Ishikawa (cell line): ENCODE results near the gene HTRA3.

Experiments
- CEBPB ChIP-seq: IDR thresholded peaks from 2 replicates; pipeline ENCODE4 v1.6.1; 2012
- CREB1 ChIP-seq: IDR thresholded peaks from 2 replicates; pipeline ENCODE4 v1.6.1; 2012; ENCODE audit warnings: low read depth
- EGR1 ChIP-seq: IDR thresholded peaks from 2 replicates; pipeline ENCODE4 v1.6.1; 2012
- EP300 ChIP-seq: IDR thresholded peaks from 2 replicates; pipeline ENCODE4 v1.6.1; 2012; ENCODE audit warnings: borderline replicate concordance
- FOXM1 ChIP-seq: IDR thresholded peaks from 2 replicates; pipeline ENCODE4 v1.6.1; 2012; ENCODE audit warnings: low read depth, borderline replicate concordance
- NFIC ChIP-seq: IDR thresholded peaks from 2 replicates; pipeline ENCODE4 v1.6.1; 2012
- RAD21 ChIP-seq: IDR thresholded peaks from 2 replicates; pipeline ENCODE4 v1.6.1; 2012; ENCODE audit warnings: low read depth
- TAF1 ChIP-seq: IDR thresholded peaks from 2 replicates; pipeline ENCODE4 v1.6.1; 2012; ENCODE audit warnings: low read depth, mild to moderate bottlenecking
- TCF12 ChIP-seq: IDR thresholded peaks from 2 replicates; pipeline ENCODE4 v1.6.1; 2012; ENCODE audit warnings: low read depth
- TEAD4 ChIP-seq: IDR thresholded peaks from 2 replicates; pipeline ENCODE4 v1.6.1; 2012
- YY1 ChIP-seq: IDR thresholded peaks from 2 replicates; pipeline ENCODE4 v1.6.1; 2012; ENCODE audit warnings: low read depth
- ZBTB7A ChIP-seq: IDR thresholded peaks from 2 replicates; pipeline ENCODE4 v1.6.1; 2012; ENCODE audit warnings: low read depth
- TF ChIP-seq, protein P1 (sequence below): IDR thresholded peaks from 2 replicates; pipeline ENCODE4 v1.6.1; 2012
- TF ChIP-seq, protein P2 (sequence below): IDR thresholded peaks from 2 replicates; pipeline ENCODE4 v1.6.1; 2012
- TF ChIP-seq, protein P3 (sequence below): IDR thresholded peaks from 2 replicates; pipeline ENCODE4 v1.6.1; 2012; ENCODE audit warnings: low read depth, mild to moderate bottlenecking

Gene HTRA3

DNA sequence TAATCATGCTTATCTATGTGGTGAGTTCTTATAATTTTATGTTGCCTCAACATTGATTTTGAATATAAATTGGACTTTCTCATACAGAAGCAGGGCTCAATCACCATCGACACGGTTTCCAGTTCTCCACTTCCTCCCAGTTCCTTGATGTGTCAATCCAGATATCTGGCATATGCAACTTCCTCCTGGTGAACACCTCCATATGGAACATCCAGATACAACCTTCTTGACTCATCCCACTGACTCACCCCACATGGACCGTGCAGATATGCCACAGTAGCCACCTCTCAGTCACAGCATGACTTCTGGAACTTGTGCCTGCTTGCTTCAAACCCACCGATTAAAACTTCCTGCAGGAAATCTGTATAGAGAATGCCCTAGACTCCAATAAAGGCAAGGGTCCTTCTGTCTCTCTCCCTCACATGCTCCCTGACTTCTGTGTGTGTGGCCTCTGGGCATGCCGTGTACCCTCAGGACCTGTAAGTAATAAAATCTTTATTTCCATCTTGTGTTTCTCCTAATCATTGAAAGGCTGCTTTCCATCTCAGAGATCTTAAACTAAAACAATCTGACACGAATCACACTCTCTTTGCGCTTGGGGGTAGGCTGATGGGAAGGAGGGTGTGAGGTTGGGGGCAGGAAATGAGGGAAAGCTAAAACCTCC, 67.0 kb downstream of the HTRA3 start:
- TF ChIP-seq, protein P1, sequence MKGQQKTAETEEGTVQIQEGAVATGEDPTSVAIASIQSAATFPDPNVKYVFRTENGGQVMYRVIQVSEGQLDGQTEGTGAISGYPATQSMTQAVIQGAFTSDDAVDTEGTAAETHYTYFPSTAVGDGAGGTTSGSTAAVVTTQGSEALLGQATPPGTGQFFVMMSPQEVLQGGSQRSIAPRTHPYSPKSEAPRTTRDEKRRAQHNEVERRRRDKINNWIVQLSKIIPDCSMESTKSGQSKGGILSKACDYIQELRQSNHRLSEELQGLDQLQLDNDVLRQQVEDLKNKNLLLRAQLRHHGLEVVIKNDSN, result no peak

DNA sequence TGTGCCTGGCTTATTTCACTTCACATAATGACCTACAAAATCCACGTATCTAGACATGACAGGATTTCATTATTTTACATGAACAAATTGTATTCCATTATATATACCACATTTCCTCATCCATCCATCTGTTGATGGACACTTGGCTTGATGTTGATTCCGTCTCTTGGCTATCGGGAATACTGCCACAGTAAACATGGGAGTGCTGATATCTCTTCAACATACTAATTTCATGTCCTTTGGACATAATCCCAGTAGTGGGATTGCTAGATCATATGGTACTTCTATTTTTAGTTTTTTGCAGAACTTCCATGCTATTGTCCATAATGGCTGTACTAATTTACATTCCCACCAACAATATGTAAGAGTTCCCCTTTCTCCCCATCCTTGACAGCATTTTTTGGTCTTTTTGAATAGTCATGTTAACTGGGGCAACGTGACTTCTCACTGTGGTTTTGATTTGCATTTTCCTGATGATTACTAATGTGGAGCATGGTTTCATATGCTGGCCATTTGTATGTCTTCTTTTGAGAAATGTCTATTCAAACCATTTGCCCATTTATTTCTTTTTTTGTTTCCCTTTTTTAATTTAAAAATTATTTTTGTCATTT, 68.9 kb downstream of the HTRA3 start:
- TF ChIP-seq ZBTB7A (no peak), EP300 (no peak), CEBPB (no peak), TAF1 (no peak), TCF12 (no peak), TEAD4 (no peak), FOXM1 (no peak), EGR1 (no peak), NFIC (no peak), CREB1 (no peak), YY1 (no peak), RAD21 (no peak)
- TF ChIP-seq, protein P2, sequence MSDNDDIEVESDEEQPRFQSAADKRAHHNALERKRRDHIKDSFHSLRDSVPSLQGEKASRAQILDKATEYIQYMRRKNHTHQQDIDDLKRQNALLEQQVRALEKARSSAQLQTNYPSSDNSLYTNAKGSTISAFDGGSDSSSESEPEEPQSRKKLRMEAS, result no peak
- TF ChIP-seq, protein P1, result no peak
- TF ChIP-seq, protein P3, sequence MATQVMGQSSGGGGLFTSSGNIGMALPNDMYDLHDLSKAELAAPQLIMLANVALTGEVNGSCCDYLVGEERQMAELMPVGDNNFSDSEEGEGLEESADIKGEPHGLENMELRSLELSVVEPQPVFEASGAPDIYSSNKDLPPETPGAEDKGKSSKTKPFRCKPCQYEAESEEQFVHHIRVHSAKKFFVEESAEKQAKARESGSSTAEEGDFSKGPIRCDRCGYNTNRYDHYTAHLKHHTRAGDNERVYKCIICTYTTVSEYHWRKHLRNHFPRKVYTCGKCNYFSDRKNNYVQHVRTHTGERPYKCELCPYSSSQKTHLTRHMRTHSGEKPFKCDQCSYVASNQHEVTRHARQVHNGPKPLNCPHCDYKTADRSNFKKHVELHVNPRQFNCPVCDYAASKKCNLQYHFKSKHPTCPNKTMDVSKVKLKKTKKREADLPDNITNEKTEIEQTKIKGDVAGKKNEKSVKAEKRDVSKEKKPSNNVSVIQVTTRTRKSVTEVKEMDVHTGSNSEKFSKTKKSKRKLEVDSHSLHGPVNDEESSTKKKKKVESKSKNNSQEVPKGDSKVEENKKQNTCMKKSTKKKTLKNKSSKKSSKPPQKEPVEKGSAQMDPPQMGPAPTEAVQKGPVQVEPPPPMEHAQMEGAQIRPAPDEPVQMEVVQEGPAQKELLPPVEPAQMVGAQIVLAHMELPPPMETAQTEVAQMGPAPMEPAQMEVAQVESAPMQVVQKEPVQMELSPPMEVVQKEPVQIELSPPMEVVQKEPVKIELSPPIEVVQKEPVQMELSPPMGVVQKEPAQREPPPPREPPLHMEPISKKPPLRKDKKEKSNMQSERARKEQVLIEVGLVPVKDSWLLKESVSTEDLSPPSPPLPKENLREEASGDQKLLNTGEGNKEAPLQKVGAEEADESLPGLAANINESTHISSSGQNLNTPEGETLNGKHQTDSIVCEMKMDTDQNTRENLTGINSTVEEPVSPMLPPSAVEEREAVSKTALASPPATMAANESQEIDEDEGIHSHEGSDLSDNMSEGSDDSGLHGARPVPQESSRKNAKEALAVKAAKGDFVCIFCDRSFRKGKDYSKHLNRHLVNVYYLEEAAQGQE, result no peak

DNA sequence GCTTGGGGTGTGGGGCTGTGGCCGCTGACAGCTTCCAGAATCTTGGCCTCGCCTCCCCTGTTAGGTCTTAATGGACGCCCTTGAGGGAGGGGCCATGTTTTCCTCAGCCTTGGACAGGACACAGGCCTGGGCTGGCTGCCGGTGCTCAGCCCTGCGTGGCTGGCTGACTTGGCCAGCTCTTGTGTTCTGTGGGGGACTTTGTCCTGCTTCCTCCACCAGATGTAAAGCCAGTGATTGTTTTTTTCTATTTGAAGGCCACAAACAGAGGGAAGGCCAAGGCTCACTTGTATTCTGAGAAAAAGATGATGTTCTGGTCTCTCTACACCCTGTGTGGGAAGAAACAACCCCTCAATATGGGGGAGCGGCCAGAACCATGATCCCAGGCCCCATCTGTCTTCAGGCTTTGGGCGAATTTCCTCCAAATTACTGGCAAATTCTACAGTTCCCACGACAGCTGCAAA, 71.3 kb downstream of the HTRA3 start:
- TF ChIP-seq ZBTB7A (no peak), EGR1 (no peak), CREB1 (no peak), EP300 (no peak), YY1 (no peak), FOXM1 (no peak), CEBPB (no peak)

DNA sequence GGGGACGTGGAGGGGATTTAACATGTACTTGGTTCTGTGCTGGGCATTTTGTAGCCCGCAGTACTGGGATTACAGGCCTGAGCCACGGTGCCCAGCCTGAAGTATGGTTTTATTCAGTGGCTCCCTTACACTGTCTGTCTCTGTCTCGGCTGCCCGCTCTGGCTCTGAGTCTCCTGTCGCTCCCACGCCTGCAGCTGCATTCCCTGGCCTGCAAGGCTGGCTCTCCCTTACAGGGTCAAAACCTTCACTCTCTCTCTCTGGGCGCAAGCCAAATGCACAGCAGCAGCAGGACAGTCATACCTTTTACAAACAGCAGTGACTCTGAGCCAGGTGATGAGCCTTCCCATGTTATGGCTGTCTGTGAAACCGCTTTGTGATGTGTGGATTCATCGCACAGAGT, 72.1 kb downstream of the HTRA3 start:
- no peak for TF ChIP-seq TAF1
- no peak for TF ChIP-seq TEAD4
- no peak for TF ChIP-seq TCF12

DNA sequence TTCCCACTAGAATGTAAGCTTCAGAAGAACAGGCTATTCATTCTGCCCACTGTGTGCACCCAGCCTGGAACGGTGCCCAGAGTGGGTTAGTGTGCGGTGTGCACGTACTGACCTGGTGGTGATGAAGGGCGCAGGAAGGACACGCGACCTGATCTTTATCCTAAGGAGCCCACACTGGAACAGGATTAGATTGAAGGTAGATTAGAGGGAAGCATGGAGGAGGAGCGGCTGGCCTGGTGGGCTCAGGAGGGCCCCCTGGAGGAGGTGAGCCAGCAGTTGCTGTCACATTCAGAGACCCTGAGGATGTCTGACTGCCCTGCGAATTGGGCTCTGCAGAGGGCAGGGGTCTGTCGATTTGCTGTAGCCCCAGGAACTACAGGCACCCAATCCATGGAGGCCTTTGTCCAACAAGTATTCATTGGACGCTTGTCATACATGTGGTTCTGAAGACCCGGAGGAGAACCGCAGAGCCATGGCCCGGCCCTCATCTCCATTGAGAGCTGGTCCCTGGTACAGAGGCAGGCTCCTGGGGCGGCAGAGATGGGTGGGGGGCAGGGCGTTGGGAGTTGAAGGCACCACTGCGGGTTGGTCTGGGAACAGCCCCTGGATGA, 73.2 kb downstream of the HTRA3 start:
- TF ChIP-seq EGR1, result no peak
- TF ChIP-seq, protein P2, result no peak
- TF ChIP-seq NFIC, result no peak
- no peak for TF ChIP-seq TEAD4
- no peak for TF ChIP-seq TAF1
- TF ChIP-seq CREB1, result no peak
- TF ChIP-seq, protein P1, result no peak
- TF ChIP-seq RAD21, result no peak
- TF ChIP-seq TCF12, result no peak

DNA sequence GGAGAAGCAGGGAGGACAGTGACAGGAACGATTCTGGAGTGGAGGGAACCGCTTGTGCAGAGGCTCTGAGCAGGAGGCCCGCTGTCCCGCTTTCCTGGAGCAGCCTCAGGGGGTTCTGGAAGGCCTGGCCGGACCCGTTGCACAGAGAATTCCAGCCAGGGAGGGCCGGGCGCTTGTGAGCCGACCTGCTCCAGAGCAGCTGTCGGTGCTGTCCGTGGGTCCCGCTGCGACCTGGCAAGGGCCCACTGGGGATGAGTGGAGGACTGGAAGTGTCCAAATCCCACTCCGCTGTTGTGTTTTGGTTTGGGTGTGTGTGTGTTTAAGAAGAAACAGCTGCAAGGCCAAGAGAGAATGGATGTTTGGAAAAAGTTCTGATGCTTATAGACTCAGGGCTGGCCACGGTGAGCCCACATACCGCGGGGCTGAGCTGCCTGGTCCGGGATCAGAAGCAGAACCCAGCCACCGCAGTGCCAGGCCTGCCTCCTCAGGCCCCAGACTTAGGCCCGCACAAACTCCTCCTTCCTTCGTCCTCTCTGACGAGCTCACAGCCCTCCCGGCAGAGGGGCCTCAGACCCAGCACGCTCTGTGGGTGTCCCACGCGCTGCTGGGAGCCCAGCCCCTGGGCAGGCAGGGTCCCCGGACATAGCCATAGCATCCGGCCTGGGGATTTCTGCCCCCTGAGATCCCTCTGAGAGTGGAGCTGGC, 73.9 kb downstream of the HTRA3 start:
- TF ChIP-seq NFIC (no peak), RAD21 (no peak), EGR1 (no peak), TCF12 (no peak)
- TF ChIP-seq, protein P3, result no peak
